Measurements from ENCODE around the gene PRUNE2.

- TF ChIP-seq CTCF (IDR thresholded peaks at IDR 0.05; ENCODE audit: borderline replicate concordance, extremely low read depth, low read length, poor library complexity, severe bottlenecking) = no peak
- TF ChIP-seq EZH2 (IDR thresholded peaks at IDR 0.05; ENCODE audit: borderline replicate concordance, low read depth, low read length, severe bottlenecking) = no peak
Observed at GRCh38 chr9:76900884-76901440, 5.0 kb downstream of the PRUNE2 start.
